BE2C (cell line): ENCODE results near the gene DES.

ENCODE experiments used
- DNase-seq: peaks from one replicate; pipeline ENCODE4 v3.0.0-alpha.2; 2020
- H3K27me3 ChIP-seq: fragments of 250-450 bp; sonication (Bioruptor Pico); 2 replicates; pipeline ENCODE4 v1.5.1; 2020; ENCODE audit warnings: mild to moderate bottlenecking
- H3K36me3 ChIP-seq: fragments of 250-450 bp; sonication (Bioruptor Pico); 2 replicates; pipeline ENCODE4 v1.5.1; 2020; ENCODE audit warnings: mild to moderate bottlenecking
- H3K4me1 ChIP-seq: fragments of 250-450 bp; sonication (Bioruptor Pico); 2 replicates; pipeline ENCODE4 v1.5.1; 2020
- H3K4me3 ChIP-seq: 2 replicates; pipeline ENCODE4 v1.5.1; 2011; ENCODE audit warnings: low read depth, low read length
- H3K9me3 ChIP-seq: fragments of 250-450 bp; sonication (Bioruptor Pico); 2 replicates; pipeline ENCODE4 v1.5.1; 2020
- TF ChIP-seq, protein P1 (sequence below): IDR thresholded peaks from 2 replicates; pipeline ENCODE4 v1.5.1; 2012; ENCODE audit warnings: mild to moderate bottlenecking, low read depth, low read length

Gene DES

DNA sequence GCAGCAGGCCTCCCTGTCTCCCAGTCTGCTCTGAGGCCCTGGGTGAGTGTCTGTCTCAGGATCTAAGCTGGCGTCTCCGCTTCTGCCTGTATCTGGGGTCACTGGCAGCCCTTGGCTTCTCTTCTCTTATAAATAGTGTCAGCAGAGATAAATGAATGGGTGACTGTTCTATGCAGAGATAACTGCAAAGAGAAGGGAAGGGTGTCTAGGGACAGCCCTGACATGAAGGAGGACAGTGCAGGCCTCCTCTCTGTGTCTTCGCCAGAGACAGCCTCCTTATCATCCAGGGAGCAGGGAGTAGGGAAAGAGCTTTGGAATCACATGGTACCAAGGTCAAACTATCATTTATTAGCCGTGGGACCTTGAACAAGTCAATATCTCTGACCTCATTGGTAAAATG is 52.3 kb downstream of the DES start:
- peaks cover 28% of the 10 kb centered on the region for H3K4me1 ChIP-seq
- TF ChIP-seq, protein P1, sequence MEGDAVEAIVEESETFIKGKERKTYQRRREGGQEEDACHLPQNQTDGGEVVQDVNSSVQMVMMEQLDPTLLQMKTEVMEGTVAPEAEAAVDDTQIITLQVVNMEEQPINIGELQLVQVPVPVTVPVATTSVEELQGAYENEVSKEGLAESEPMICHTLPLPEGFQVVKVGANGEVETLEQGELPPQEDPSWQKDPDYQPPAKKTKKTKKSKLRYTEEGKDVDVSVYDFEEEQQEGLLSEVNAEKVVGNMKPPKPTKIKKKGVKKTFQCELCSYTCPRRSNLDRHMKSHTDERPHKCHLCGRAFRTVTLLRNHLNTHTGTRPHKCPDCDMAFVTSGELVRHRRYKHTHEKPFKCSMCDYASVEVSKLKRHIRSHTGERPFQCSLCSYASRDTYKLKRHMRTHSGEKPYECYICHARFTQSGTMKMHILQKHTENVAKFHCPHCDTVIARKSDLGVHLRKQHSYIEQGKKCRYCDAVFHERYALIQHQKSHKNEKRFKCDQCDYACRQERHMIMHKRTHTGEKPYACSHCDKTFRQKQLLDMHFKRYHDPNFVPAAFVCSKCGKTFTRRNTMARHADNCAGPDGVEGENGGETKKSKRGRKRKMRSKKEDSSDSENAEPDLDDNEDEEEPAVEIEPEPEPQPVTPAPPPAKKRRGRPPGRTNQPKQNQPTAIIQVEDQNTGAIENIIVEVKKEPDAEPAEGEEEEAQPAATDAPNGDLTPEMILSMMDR: no peak
- no peaks in the 10 kb centered on the region for H3K27me3 ChIP-seq
- no peaks in the 10 kb centered on the region for H3K9me3 ChIP-seq
- no peak overlapping the region for H3K4me3 ChIP-seq
- H3K36me3 ChIP-seq: peaks cover 57% of the 10 kb centered on the region
- no peak for DNase-seq

DNA sequence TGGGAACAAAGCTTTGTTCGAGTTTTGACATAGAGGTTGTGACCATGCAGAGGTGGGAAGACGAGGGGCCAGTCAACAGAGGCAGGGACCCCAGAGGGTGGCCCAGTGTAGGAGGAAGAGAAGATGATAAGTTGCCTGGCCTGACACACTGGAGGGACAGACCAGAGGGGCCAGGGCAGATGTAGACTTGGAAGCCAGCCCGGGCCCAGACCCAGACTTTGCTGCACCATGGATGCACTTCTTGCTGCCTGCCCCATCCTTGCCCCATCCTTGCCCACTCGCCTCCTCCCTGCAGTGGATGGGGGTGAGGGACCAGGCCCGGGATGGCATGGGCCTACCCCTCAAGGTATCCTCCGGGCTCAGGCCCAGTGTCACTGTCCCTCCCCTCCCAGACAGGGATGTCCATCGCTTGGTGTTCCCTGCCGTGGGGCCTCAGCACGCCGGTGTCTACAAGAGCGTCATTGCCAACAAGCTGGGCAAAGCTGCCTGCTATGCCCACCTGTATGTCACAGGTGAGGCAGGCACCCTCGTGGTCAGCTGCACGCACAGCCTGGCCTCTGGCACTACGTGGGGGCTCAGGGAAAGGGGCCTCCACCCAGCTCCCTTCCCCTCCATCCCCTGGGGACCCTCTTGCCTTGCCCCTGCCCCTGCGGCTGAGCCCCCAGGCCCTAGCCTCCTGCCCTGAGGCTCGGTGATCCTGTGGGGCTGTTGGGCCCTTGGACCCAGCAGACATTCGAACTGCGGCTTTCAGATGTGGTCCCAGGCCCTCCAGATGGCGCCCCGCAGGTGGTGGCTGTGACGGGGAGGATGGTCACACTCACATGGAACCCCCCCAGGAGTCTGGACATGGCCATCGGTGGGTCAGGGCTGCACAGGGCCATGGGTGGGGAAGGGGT is 53.5 kb downstream of the DES start:
- no peaks in the 10 kb centered on the region for H3K9me3 ChIP-seq
- TF ChIP-seq, protein P1: no peak
- no peaks in the 10 kb centered on the region for H3K27me3 ChIP-seq
- no peak overlapping the region for H3K4me3 ChIP-seq
- peaks cover 50% of the 10 kb centered on the region for H3K36me3 ChIP-seq
- H3K4me1 ChIP-seq: peaks cover 29% of the 10 kb centered on the region
- no peak for DNase-seq

DNA sequence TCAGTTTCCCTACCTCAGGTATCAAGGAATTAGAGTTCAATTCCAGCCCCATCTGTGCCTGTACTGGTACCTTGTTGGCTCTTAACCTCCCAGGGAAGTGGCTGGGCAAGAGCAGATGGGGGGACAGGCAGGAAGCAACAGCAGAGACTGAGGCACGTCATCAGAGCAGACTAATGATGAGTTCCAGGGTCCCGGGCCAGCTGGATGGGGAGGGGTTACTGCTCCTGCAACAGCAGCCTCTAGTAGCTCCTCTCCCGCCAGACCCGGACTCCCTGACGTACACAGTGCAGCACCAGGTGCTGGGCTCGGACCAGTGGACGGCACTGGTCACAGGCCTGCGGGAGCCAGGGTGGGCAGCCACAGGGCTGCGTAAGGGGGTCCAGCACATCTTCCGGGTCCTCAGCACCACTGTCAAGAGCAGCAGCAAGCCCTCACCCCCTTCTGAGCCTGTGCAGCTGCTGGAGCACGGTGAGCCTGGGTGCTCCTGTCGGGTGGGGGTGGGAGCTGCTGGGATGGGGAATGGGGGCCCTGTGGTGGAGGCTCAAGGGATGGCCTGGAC is 54.5 kb downstream of the DES start:
- no peaks in the 10 kb centered on the region for H3K27me3 ChIP-seq
- H3K4me3 ChIP-seq: no peak overlapping the region
- peaks cover 28% of the 10 kb centered on the region for H3K4me1 ChIP-seq
- TF ChIP-seq, protein P1: no peak
- H3K9me3 ChIP-seq: no peaks in the 10 kb centered on the region
- peaks cover 40% of the 10 kb centered on the region for H3K36me3 ChIP-seq
- no peak for DNase-seq

DNA sequence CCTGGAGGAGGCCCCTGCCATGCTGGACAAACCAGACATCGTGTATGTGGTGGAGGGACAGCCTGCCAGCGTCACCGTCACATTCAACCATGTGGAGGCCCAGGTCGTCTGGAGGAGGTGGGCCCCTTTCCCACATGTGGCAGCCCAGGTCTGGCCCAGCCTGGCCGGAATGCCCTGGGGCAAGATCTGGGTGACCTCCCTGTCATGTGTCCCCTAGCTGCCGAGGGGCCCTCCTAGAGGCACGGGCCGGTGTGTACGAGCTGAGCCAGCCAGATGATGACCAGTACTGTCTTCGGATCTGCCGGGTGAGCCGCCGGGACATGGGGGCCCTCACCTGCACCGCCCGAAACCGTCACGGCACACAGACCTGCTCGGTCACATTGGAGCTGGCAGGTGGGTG is 55.3 kb downstream of the DES start:
- H3K4me3 ChIP-seq: no peak overlapping the region
- H3K9me3 ChIP-seq: no peaks in the 10 kb centered on the region
- H3K36me3 ChIP-seq: peaks cover 38% of the 10 kb centered on the region
- peaks cover 26% of the 10 kb centered on the region for H3K4me1 ChIP-seq
- H3K27me3 ChIP-seq: no peaks in the 10 kb centered on the region
- TF ChIP-seq, protein P1: no peak
- no peak for DNase-seq

DNA sequence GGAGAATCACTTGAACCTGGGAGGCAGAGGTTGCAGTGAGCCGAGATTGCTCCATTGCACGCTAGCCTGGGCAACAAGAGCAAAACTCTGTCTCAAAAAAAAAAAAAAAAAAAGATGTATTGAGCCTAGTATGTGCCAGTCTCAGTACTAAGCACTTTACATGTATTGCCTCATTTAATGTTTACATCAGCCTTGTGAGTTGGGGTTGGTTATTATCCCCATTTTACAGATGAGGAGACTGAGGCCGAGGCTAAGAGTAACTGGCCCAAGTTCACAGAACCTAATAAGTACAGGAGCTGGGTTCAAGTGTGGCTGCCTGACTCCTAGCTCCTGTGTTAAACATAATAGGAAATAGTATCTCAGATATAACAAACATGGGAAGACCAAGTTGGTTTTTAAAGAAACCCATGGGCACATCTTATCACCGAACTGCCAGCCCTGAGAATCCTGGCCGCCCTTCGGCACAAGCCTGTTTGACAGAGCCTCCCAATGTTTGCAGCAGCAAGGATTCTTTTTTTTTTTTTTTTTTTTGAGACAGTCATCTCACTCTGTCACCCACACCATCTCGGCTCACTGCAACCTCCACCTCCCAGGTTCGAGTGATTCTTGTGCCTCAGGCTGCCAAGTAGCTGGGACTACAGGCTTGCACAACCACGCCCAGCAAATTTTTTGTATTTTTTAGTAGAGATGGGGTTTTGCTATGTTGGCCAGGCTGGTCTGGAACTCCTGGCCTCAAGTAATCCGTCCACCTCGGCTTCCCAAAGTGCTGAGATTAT is 56.3 kb downstream of the DES start:
- Histone ChIP-seq H3K4me3 (no peak overlapping the region), H3K9me3 (no peaks in the 10 kb centered on the region), H3K4me1 (peaks cover 19% of the 10 kb centered on the region; the same call in 1 of the 2 replicates), H3K27me3 (no peaks in the 10 kb centered on the region), H3K36me3 (peaks cover 31% of the 10 kb centered on the region)
- DNase-seq: no peak
- TF ChIP-seq, protein P1: no peak

DNA sequence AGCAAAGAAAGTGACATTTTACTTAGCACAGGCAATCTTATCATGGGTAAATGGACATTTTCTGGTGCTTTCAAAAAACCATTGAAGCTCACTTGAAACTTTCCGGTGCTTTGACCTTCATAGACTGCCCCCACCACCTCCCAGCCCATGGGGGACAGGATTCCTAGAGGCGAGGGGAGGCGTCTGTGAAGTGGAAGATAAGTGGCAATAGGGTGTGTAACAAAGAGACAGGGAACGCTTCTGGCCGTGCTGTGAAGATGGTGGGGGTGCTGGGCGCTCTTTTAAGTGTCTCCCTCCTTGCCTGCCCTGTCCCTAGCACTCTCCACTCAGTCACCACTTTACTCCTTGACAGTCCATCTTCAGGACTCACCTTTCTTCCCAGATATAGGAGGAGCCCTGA is 57.1 kb downstream of the DES start:
- TF ChIP-seq, protein P1: no peak
- no peak overlapping the region for H3K4me3 ChIP-seq
- peaks cover 11% of the 10 kb centered on the region; the same call in 1 of the 2 replicates for H3K4me1 ChIP-seq
- no peak for DNase-seq
- peaks cover 26% of the 10 kb centered on the region for H3K36me3 ChIP-seq
- H3K9me3 ChIP-seq: no peaks in the 10 kb centered on the region
- no peaks in the 10 kb centered on the region for H3K27me3 ChIP-seq
